ENCODE results near the gene KIF1B. TPM values are rescaled to one million over a fixed set of nuclear protein-coding genes. Genes with fewer than 3 reads are reported as not detected.

The KIF1B gene
- total RNA-seq, 1 experiment from 2014 or later = 57.7 TPM

- Mint-ChIP-seq H3K27me3 (ENCODE audit: low read depth) (no peaks in the 10 kb centered on the region), H3K27ac (no peak overlapping the region), H3K9me3 (no peaks in the 10 kb centered on the region), H3K4me1 (peaks cover 0 to 4% of the 10 kb centered on the region in 2 experiments; a peak in 1 of 4 replicates), H3K4me3 (no peak overlapping the region), H3K36me3 (ENCODE audit: insufficient read depth in 1 of 3, low read depth in 3 of 3) (peaks cover 15 to 41% (median 27%) of the 10 kb centered on the region in 3 experiments; a peak in 6 of 7 replicates)
- H3T11ph ChIP-seq (ENCODE audit: low read length) = no peak overlapping the region
- H3K56ac ChIP-seq (ENCODE audit: insufficient read length, low read depth, low read length) = no peak overlapping the region
- no peak overlapping the region for H2BK20ac ChIP-seq (ENCODE audit: low read depth, low read length, poor library complexity, severe bottlenecking)
- no peaks in the 10 kb centered on the region for H3K27me3 ChIP-seq (ENCODE audit: insufficient read depth, low read length)
- no peak overlapping the region for H2BK15ac ChIP-seq (ENCODE audit: low read depth, low read length)
- no peak overlapping the region for H2BK12ac ChIP-seq (ENCODE audit: insufficient read length, low read depth, low read length)
- TF ChIP-seq CTCF (conservative IDR thresholded peaks at IDR 0.05) = no peak
- no peak overlapping the region for H4K8ac ChIP-seq (replicated peaks; ENCODE audit: insufficient read length, low read depth, low read length)
- no peak overlapping the region for H3K4me2 ChIP-seq (ENCODE audit: insufficient read depth, insufficient read length, low read length)
- no peaks in the 10 kb centered on the region for H3K79me1 ChIP-seq (ENCODE audit: insufficient read depth, low read depth, low read length, poor library complexity, severe bottlenecking)
- no peak overlapping the region for H3K27ac ChIP-seq (ENCODE audit: insufficient read length, low read depth, low read length)
- no peaks in the 10 kb centered on the region for H4K20me1 ChIP-seq (ENCODE audit: control insufficient read depth, insufficient read depth, insufficient read length)
- no peak overlapping the region for H2BK120ac ChIP-seq (ENCODE audit: low read depth, low read length, poor library complexity, severe bottlenecking)
- no peaks in the 10 kb centered on the region for H3K9me3 ChIP-seq (ENCODE audit: control insufficient read depth, low read depth, low read length)
- H3K4ac ChIP-seq (ENCODE audit: low read depth, low read length) = no peak overlapping the region
- no peaks in the 10 kb centered on the region for H3K79me2 ChIP-seq (ENCODE audit: insufficient read depth, low read length)
- H2AK5ac ChIP-seq (ENCODE audit: insufficient read length, low read length) = no peak overlapping the region
- H3K14ac ChIP-seq (ENCODE audit: insufficient read depth, low read length) = no peak overlapping the region
- WGBS (ENCODE audit: extremely low coverage, insufficient read length, low lambda C conversion rate) = no CpG with 5 or more reads among the region's 3 CpGs
- H2AFZ ChIP-seq (ENCODE audit: low read length) = no peak overlapping the region
- DNase-seq = no peak
- H4K91ac ChIP-seq (ENCODE audit: insufficient read length, low read depth, low read length) = no peak overlapping the region
- no peak overlapping the region for H3K9ac ChIP-seq (ENCODE audit: extremely low read depth, insufficient read length, low read length)
- no peak overlapping the region for H4K5ac ChIP-seq (ENCODE audit: insufficient read length, low read depth, low read length)
- H2BK5ac ChIP-seq (ENCODE audit: insufficient read length, low read length) = no peak overlapping the region
- H3K4me1 ChIP-seq (ENCODE audit: insufficient read depth, low read length) = no peaks in the 10 kb centered on the region
- no peak overlapping the region for H3K23ac ChIP-seq (ENCODE audit: insufficient read length, low read depth, low read length)
- H3K18ac ChIP-seq (ENCODE audit: insufficient read length, low read depth, low read length) = no peak overlapping the region
- H3K23me2 ChIP-seq (ENCODE audit: insufficient read length, low read depth, low read length, poor library complexity, severe bottlenecking) = no peaks in the 10 kb centered on the region
Measured at GRCh38 chr1:10325521-10325920, 115.2 kb downstream of the KIF1B start.
